ENCODE results near the gene NCOA7. TPM values are rescaled to one million over a fixed set of nuclear protein-coding genes. Genes with fewer than 3 reads are reported as not detected.
"Not testable (repeated sequence)": the region's sequence is repeated elsewhere in the genome, so short reads cannot be mapped to it uniquely, and the experiment has no call there.

Gene NCOA7
- total and polyA plus RNA-seq, 4 donors = 39.6 to 113 (median 48.8) TPM

- H3K27ac ChIP-seq (ENCODE audit: low read depth, low read length) = no peak overlapping the region
- no CpG with 5 or more reads among the region's 1 CpG for WGBS (ENCODE audit: insufficient coverage)
- H3K4me3 ChIP-seq (ENCODE audit: low read depth, low read length) = no peak overlapping the region
- H3K36me3 ChIP-seq (ENCODE audit: control insufficient read depth, insufficient read depth, low read length) = no peaks in the 10 kb centered on the region
- peak in 1 of 6 donors; percentile 1 for DNase-seq (ENCODE audit: low read depth in 4 of 6, low spot score in 6 of 6)
- no peaks in the 10 kb centered on the region for H3K4me1 ChIP-seq (ENCODE audit: control insufficient read depth, insufficient read depth, low read length)
- no peaks in the 10 kb centered on the region for H3K9me3 ChIP-seq (ENCODE audit: control insufficient read depth, insufficient read depth, low read length)
- H3K27me3 ChIP-seq (ENCODE audit: control insufficient read depth, insufficient read depth, low read length) = no peaks in the 10 kb centered on the region
Measured at GRCh38 chr6:125966569-125966968, 175.8 kb downstream of the NCOA7 start.

- no peak for DNase-seq (ENCODE audit: low read depth in 4 of 6, low spot score in 6 of 6)
Measured at GRCh38 chr6:125968493-125968892, 177.7 kb downstream of the NCOA7 start.

GRCh38 chr6:125970760-125971159 is 180.0 kb downstream of the NCOA7 start:
- WGBS (ENCODE audit: insufficient coverage) = no CpG with 5 or more reads among the region's 2 CpGs
- H3K36me3 ChIP-seq (ENCODE audit: control insufficient read depth, insufficient read depth, low read length) = peaks cover 2% of the 10 kb centered on the region
- no peak overlapping the region for H3K27ac ChIP-seq (ENCODE audit: low read depth, low read length)
- no peaks in the 10 kb centered on the region for H3K9me3 ChIP-seq (ENCODE audit: control insufficient read depth, insufficient read depth, low read length)
- no peak for DNase-seq (ENCODE audit: low read depth in 4 of 6, low spot score in 6 of 6)
- no peaks in the 10 kb centered on the region for H3K27me3 ChIP-seq (ENCODE audit: control insufficient read depth, insufficient read depth, low read length)
- H3K4me3 ChIP-seq (ENCODE audit: low read depth, low read length) = no peak overlapping the region
- no peaks in the 10 kb centered on the region for H3K4me1 ChIP-seq (ENCODE audit: control insufficient read depth, insufficient read depth, low read length)

More at GRCh38 chr6:125968493-125968892, 177.7 kb downstream of the NCOA7 start:
- no peak overlapping the region for H3K27ac ChIP-seq (ENCODE audit: low read depth, low read length)
- H3K4me1 ChIP-seq (ENCODE audit: control insufficient read depth, insufficient read depth, low read length) = no peaks in the 10 kb centered on the region
- peaks cover 2% of the 10 kb centered on the region for H3K36me3 ChIP-seq (ENCODE audit: control insufficient read depth, insufficient read depth, low read length)
- H3K4me3 ChIP-seq (ENCODE audit: low read depth, low read length) = no peak overlapping the region
- WGBS (ENCODE audit: insufficient coverage) = no CpG with 5 or more reads among the region's 2 CpGs
- no peaks in the 10 kb centered on the region for H3K9me3 ChIP-seq (ENCODE audit: control insufficient read depth, insufficient read depth, low read length)
- H3K27me3 ChIP-seq (ENCODE audit: control insufficient read depth, insufficient read depth, low read length) = no peaks in the 10 kb centered on the region

- not testable (repeated sequence) for H3K9me3 ChIP-seq (ENCODE audit: control insufficient read depth, insufficient read depth, low read length); H3K27ac ChIP-seq (ENCODE audit: low read depth, low read length); H3K36me3 ChIP-seq (ENCODE audit: control insufficient read depth, insufficient read depth, low read length); DNase-seq (ENCODE audit: low read depth in 4 of 6, low spot score in 6 of 6); H3K27me3 ChIP-seq (ENCODE audit: control insufficient read depth, insufficient read depth, low read length); H3K4me1 ChIP-seq (ENCODE audit: control insufficient read depth, insufficient read depth, low read length); H3K4me3 ChIP-seq (ENCODE audit: low read depth, low read length)
- WGBS (ENCODE audit: insufficient coverage) = no CpG with 5 or more reads among the region's 1 CpG
Measured at GRCh38 chr6:125972478-125972877, 181.7 kb downstream of the NCOA7 start.

- Histone ChIP-seq H3K4me1 (ENCODE audit: control insufficient read depth, insufficient read depth, low read length) (no peaks in the 10 kb centered on the region), H3K27ac (ENCODE audit: low read depth, low read length) (no peak overlapping the region), H3K36me3 (ENCODE audit: control insufficient read depth, insufficient read depth, low read length) (peaks cover 2% of the 10 kb centered on the region), H3K4me3 (ENCODE audit: low read depth, low read length) (no peak overlapping the region), H3K9me3 (ENCODE audit: control insufficient read depth, insufficient read depth, low read length) (no peaks in the 10 kb centered on the region), H3K27me3 (ENCODE audit: control insufficient read depth, insufficient read depth, low read length) (no peaks in the 10 kb centered on the region)
- peak in 3 of 6 donors; percentile 40 to 80 (median 78) for DNase-seq (ENCODE audit: low read depth in 4 of 6, low spot score in 6 of 6)
- WGBS (ENCODE audit: insufficient coverage) = 58% methylated on average over 2 of the region's 5 CpGs
Measured at GRCh38 chr6:125974214-125974866, 183.6 kb downstream of the NCOA7 start.

GRCh38 chr6:125979101-125979500 is 188.3 kb downstream of the NCOA7 start:
- WGBS (ENCODE audit: insufficient coverage) = no CpG with 5 or more reads among the region's 3 CpGs
- no peaks in the 10 kb centered on the region for H3K4me1 ChIP-seq (ENCODE audit: control insufficient read depth, insufficient read depth, low read length)

More at GRCh38 chr6:125979101-125979500, 188.3 kb downstream of the NCOA7 start:
- Histone ChIP-seq H3K36me3 (ENCODE audit: control insufficient read depth, insufficient read depth, low read length) (no peaks in the 10 kb centered on the region), H3K4me3 (ENCODE audit: low read depth, low read length) (no peak overlapping the region), H3K9me3 (ENCODE audit: control insufficient read depth, insufficient read depth, low read length) (no peaks in the 10 kb centered on the region), H3K27ac (ENCODE audit: low read depth, low read length) (no peak overlapping the region), H3K27me3 (ENCODE audit: control insufficient read depth, insufficient read depth, low read length) (no peaks in the 10 kb centered on the region)
- no peak for DNase-seq (ENCODE audit: low read depth in 4 of 6, low spot score in 6 of 6)

Small RNA genes lying within 50 kb of the gene (small RNA-seq; reads per million reads assigned to genes)
- gene RNA5SP216 (ENCODE audit: low replicate concordance) = not detected

Other genes starting within 250 kb of the NCOA7 start
- gene HEY2, start 41.3 kb upstream of the NCOA7 start, total RNA-seq = 10 to 100 TPM; 10.3 to 16.0 TPM
- gene HEY2, start 41.3 kb upstream of the NCOA7 start, polyA plus RNA-seq (ENCODE audit: insufficient read length in 2 of 2) = 10 to 100 TPM; 28.0 to 28.3 TPM
- 10 to 100 TPM; 32.6 to 75.0 TPM for gene HINT3, start 165.8 kb downstream of the NCOA7 start, total RNA-seq
- 10 to 100 TPM; 46.3 to 70.4 TPM for gene HINT3, start 165.8 kb downstream of the NCOA7 start, polyA plus RNA-seq (ENCODE audit: insufficient read length in 2 of 2)
- 10 to 100 TPM; 27.8 to 33.8 TPM for gene TRMT11, start 195.6 kb downstream of the NCOA7 start, total RNA-seq
- 10 to 100 TPM; 20.4 to 23.8 TPM for gene TRMT11, start 195.6 kb downstream of the NCOA7 start, polyA plus RNA-seq (ENCODE audit: insufficient read length in 2 of 2)